WTC11 (cell line): ENCODE measurements around the gene DNAH5. TPM values are rescaled to one million over a fixed set of nuclear protein-coding genes. Genes with fewer than 3 reads are reported as not detected.

Experiments
- ATAC-seq: fragments of 200-7000 bp; cut with Tn5 transposase; 2 replicates; pipeline ENCODE4 v1.10.0; 2021; ENCODE audit warnings: mild to moderate bottlenecking, moderate library complexity
- CTCF ChIA-PET: fragments of 300-600 bp; sonication (Branson Sonifier 250); formaldehyde crosslinking; loops from one replicate; lab custom pipeline; 2021; ENCODE audit warnings: antibody characterized with exemption; lab: Charles Lee
- POLR2A ChIA-PET: fragments of 350-600 bp; sonication (Branson Sonifier 250); formaldehyde crosslinking; loops from one replicate; lab custom pipeline; 2021; ENCODE audit warnings: antibody characterized with exemption; lab: Charles Lee
- DNase-seq: peaks from one replicate; pipeline ENCODE4 v3.0.0; 2021; ENCODE audit warnings: low spot score
- H3K27ac Mint-ChIP-seq: 2 replicates; pipeline ENCODE4 v1.8.0; 2021; ENCODE audit warnings: mixed read lengths
- H3K27me3 Mint-ChIP-seq: 2 replicates; pipeline ENCODE4 v1.8.0; 2021; ENCODE audit warnings: low read depth, mild to moderate bottlenecking, moderate library complexity, mixed read lengths
- H3K36me3 Mint-ChIP-seq: 2 replicates; pipeline ENCODE4 v1.8.0; 2021; ENCODE audit warnings: mixed read lengths
- H3K4me1 Mint-ChIP-seq: 2 replicates; pipeline ENCODE4 v1.8.0; 2022; ENCODE audit warnings: mixed read lengths
- H3K4me3 Mint-ChIP-seq: 2 replicates; pipeline ENCODE4 v1.8.0; 2021; ENCODE audit warnings: mild to moderate bottlenecking, moderate library complexity, mixed read lengths
- H3K9me3 Mint-ChIP-seq: 2 replicates; pipeline ENCODE4 v1.8.0; 2021; ENCODE audit warnings: mixed read lengths
- ATF3 ChIP-seq: sonication (generic); formaldehyde crosslinking; conservative IDR thresholded peaks from 2 replicates; pipeline ENCODE4 v1.8.1; 2022; ENCODE audit warnings: mild to moderate bottlenecking, missing genetic modification reagents
- CTCF ChIP-seq: fragments of 200-600 bp; IDR thresholded peaks from 2 replicates; pipeline ENCODE4 v1.8.0; 2022; ENCODE audit warnings: antibody characterized with exemption
- E2F1 ChIP-seq: sonication (generic); formaldehyde crosslinking; IDR thresholded peaks from 2 replicates; pipeline ENCODE4 v1.8.0; 2022; ENCODE audit warnings: mild to moderate bottlenecking, missing genetic modification reagents
- GRHL2 ChIP-seq: fragments of 250-450 bp; sonication (Bioruptor Pico); IDR thresholded peaks from 2 replicates; pipeline ENCODE4 v1.8.0; 2022; ENCODE audit warnings: mild to moderate bottlenecking, moderate library complexity; ENCODE audit not compliant: insufficient replicate concordance, severe bottlenecking
- KAT7 ChIP-seq: sonication (generic); formaldehyde crosslinking; IDR thresholded peaks from 2 replicates; pipeline ENCODE4 v1.8.1; 2023; ENCODE audit warnings: missing genetic modification reagents, mild to moderate bottlenecking, borderline replicate concordance
- PRDM15 ChIP-seq: sonication (generic); formaldehyde crosslinking; IDR thresholded peaks from 2 replicates; pipeline ENCODE4 v1.8.0; 2022; ENCODE audit warnings: missing genetic modification reagents
- RORB ChIP-seq: fragments of 250-450 bp; sonication (Bioruptor Pico); IDR thresholded peaks from 2 replicates; pipeline ENCODE4 v1.9.0; 2021; ENCODE audit warnings: mild to moderate bottlenecking
- SP1 ChIP-seq: sonication (generic); formaldehyde crosslinking; conservative IDR thresholded peaks from 2 replicates; pipeline ENCODE4 v1.8.1; 2022; ENCODE audit warnings: missing genetic modification reagents
- ZBTB43 ChIP-seq: sonication (generic); formaldehyde crosslinking; IDR thresholded peaks from 2 replicates; pipeline ENCODE4 v1.8.1; 2023; ENCODE audit warnings: mild to moderate bottlenecking, missing genetic modification reagents
- ZNF281 ChIP-seq: sonication (generic); formaldehyde crosslinking; IDR thresholded peaks from 2 replicates; pipeline ENCODE4 v1.8.0; 2023; ENCODE audit warnings: mild to moderate bottlenecking, missing genetic modification reagents
- ZNF396 ChIP-seq: fragments of 250-450 bp; sonication (Bioruptor Pico); IDR thresholded peaks from 2 replicates; pipeline ENCODE4 v1.8.0; 2021; ENCODE audit warnings: mild to moderate bottlenecking, moderate library complexity, borderline replicate concordance
- ZNF425 ChIP-seq: fragments of 250-450 bp; sonication (Bioruptor Pico); conservative IDR thresholded peaks from 2 replicates; pipeline ENCODE4 v1.9.0; 2021; ENCODE audit warnings: mild to moderate bottlenecking
- total RNA-seq: library from RNA; stranded (reverse); gene quantifications from 3 replicates; pipeline ENCODE4 v1.2.3, GENCODE V29; 2021

The DNAH5 gene
- total RNA-seq, 1 experiment from 2014 or later, result 0.35 TPM

- TF ChIP-seq E2F1 (CRISPR knock-in tag) (no peak), ZNF425 (CRISPR knock-in tag) (no peak), CTCF (no peak), PRDM15 (CRISPR knock-in tag) (no peak), SP1 (CRISPR knock-in tag) (no peak)
These were observed 17.8 kb downstream of the DNAH5 start (continued) for GRCh38 chr5:13926731-13927130.

- DNase-seq, result no peak
- TF ChIP-seq RORB (no peak), ZBTB43 (CRISPR knock-in tag) (no peak), ZNF396 (CRISPR knock-in tag) (no peak), E2F1 (CRISPR knock-in tag) (no peak), ZNF281 (CRISPR knock-in tag) (no peak), GRHL2 (CRISPR knock-in tag) (no peak), KAT7 (CRISPR knock-in tag) (no peak), ZNF425 (CRISPR knock-in tag) (no peak), ATF3 (no peak)
- TF ChIP-seq, all 79 proteins: peak for 0
- no peaks in the 10 kb centered on the region for H3K27me3 Mint-ChIP-seq
- H3K27ac Mint-ChIP-seq, result 0 out of 2 replicates have a peak overlapping the region, but pooled peaks have one; percentile 34
- ATAC-seq, result no peak
- no peak overlapping the region for H3K4me3 Mint-ChIP-seq
- H3K9me3 Mint-ChIP-seq, result no peaks in the 10 kb centered on the region
- ChIA-PET CTCF (no interaction called here), POLR2A (no interaction called here)
- H3K4me1 Mint-ChIP-seq, result peaks cover 15% of the 10 kb centered on the region
- no peaks in the 10 kb centered on the region for H3K36me3 Mint-ChIP-seq
These were observed 22.9 kb downstream of the DNAH5 start for GRCh38 chr5:13921578-13921977.
